ENCODE results near the gene MEGF10.

DNA sequence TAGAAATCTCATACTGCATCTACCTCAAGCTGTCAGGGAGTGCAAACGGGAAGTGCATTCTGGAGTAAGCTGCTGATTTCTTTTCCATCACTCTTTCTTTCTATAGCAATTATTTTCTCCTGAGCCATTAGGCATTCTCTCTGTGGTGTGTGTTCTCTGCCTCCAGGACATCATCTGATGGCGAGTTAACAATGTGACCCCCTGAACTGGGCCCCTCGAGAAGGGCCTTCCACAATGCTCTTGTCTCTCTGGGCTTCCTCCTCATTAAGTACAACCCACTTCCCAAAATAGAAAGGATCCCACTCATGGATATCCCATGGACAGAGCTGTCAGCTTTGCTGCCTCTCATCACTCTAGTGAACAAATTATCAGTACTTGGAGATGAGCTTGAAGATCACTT, 130.2 kb downstream of the MEGF10 start:
- TF ChIP-seq, protein P1, sequence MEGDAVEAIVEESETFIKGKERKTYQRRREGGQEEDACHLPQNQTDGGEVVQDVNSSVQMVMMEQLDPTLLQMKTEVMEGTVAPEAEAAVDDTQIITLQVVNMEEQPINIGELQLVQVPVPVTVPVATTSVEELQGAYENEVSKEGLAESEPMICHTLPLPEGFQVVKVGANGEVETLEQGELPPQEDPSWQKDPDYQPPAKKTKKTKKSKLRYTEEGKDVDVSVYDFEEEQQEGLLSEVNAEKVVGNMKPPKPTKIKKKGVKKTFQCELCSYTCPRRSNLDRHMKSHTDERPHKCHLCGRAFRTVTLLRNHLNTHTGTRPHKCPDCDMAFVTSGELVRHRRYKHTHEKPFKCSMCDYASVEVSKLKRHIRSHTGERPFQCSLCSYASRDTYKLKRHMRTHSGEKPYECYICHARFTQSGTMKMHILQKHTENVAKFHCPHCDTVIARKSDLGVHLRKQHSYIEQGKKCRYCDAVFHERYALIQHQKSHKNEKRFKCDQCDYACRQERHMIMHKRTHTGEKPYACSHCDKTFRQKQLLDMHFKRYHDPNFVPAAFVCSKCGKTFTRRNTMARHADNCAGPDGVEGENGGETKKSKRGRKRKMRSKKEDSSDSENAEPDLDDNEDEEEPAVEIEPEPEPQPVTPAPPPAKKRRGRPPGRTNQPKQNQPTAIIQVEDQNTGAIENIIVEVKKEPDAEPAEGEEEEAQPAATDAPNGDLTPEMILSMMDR (IDR thresholded peaks at IDR 0.05), result no peak
- TF ChIP-seq POLR2A (IDR thresholded peaks at IDR 0.05), result no peak
